GM23248 (cell line): Measurements from ENCODE around the gene CORO2B. TPM values are rescaled to one million over a fixed set of nuclear protein-coding genes. Genes with fewer than 3 reads are reported as not detected.

ENCODE experiments used
- DNase-seq: peaks from one replicate; pipeline ENCODE4 v3.0.0-alpha.2; 2015
- H2AFZ ChIP-seq: fragments of 200-600 bp; sonication (generic); 2 replicates; pipeline ENCODE4 v1.6.1; 2016; ENCODE audit warnings: antibody characterized with exemption
- H3F3A ChIP-seq: fragments of 200-600 bp; sonication (generic); 2 replicates; pipeline ENCODE4 v1.6.1; 2016; ENCODE audit warnings: mild to moderate bottlenecking, antibody characterized with exemption, mixed run types; ENCODE audit not compliant: insufficient read depth
- H3K27ac ChIP-seq: fragments of 200-600 bp; sonication (generic); 2 replicates; pipeline ENCODE4 v1.5.1; 2016; ENCODE audit warnings: mild to moderate bottlenecking
- H3K27me3 ChIP-seq: fragments of 200-600 bp; sonication (generic); replicated peaks from 2 replicates; pipeline ENCODE4 v1.6.1; 2016; ENCODE audit warnings: mild to moderate bottlenecking; ENCODE audit not compliant: insufficient read depth
- H3K36me3 ChIP-seq: fragments of 200-600 bp; sonication (generic); 2 replicates; pipeline ENCODE4 v1.6.1; 2016; ENCODE audit warnings: low read depth, mild to moderate bottlenecking
- H3K4me1 ChIP-seq: fragments of 200-600 bp; sonication (generic); 2 replicates; pipeline ENCODE4 v1.6.1; 2016; ENCODE audit warnings: mild to moderate bottlenecking; ENCODE audit not compliant: insufficient read depth
- H3K4me2 ChIP-seq: fragments of 200-600 bp; sonication (generic); one replicate; pipeline ENCODE4 v1.6.1; 2016; ENCODE audit warnings: mild to moderate bottlenecking; ENCODE audit not compliant: unreplicated experiment
- H3K4me3 ChIP-seq: fragments of 200-600 bp; sonication (generic); 2 replicates; pipeline ENCODE4 v1.5.1; 2016; ENCODE audit warnings: mild to moderate bottlenecking
- H3K79me2 ChIP-seq: fragments of 200-600 bp; sonication (generic); 2 replicates; pipeline ENCODE4 v1.6.1; 2016; ENCODE audit warnings: mild to moderate bottlenecking; ENCODE audit not compliant: insufficient read depth
- H3K9ac ChIP-seq: fragments of 200-600 bp; sonication (generic); 2 replicates; pipeline ENCODE4 v1.6.1; 2016; ENCODE audit warnings: mild to moderate bottlenecking
- H3K9me2 ChIP-seq: fragments of 200-600 bp; sonication (generic); 2 replicates; pipeline ENCODE4 v1.6.1; 2016; ENCODE audit warnings: mixed run types, mild to moderate bottlenecking, moderate library complexity; ENCODE audit not compliant: insufficient read depth
- H3K9me3 ChIP-seq: fragments of 200-600 bp; sonication (generic); one replicate; pipeline ENCODE4 v1.6.1; 2017; ENCODE audit warnings: low read depth
- H4K20me1 ChIP-seq: fragments of 200-600 bp; sonication (generic); 2 replicates; pipeline ENCODE4 v1.6.0; 2016; ENCODE audit not compliant: insufficient read depth
- EZH2 ChIP-seq: fragments of 200-600 bp; sonication (generic); IDR thresholded peaks from 2 replicates; pipeline ENCODE4 v1.6.1; 2018; ENCODE audit warnings: antibody characterized with exemption, mild to moderate bottlenecking; ENCODE audit not compliant: insufficient read depth, poor library complexity, severe bottlenecking
- EZH2phosphoT487 ChIP-seq: fragments of 200-600 bp; sonication (generic); IDR thresholded peaks from 2 replicates; pipeline ENCODE4 v1.6.1; 2018; ENCODE audit warnings: antibody characterized with exemption, moderate library complexity, mild to moderate bottlenecking, low read depth; ENCODE audit not compliant: insufficient read depth
- WGBS, 2 experiments: methylation state at CpG; one replicate each; pipeline ENCODE4 v1.1.6; 2015 to 2017; ENCODE audit warnings: low lambda C conversion rate in 2 of 2, low coverage in 1 of 2; ENCODE audit errors: missing lambda C conversion rate in 2 of 2; 5-methylcytosine and 5-hydroxymethylcytosine counted together
- in situ Hi-C: fragments of 300-500 bp; cut with MboI; formaldehyde crosslinking; loops from 2 replicates; pipeline ENCODE4 v1.15.0; 2020
- polyA plus RNA-seq: library from polyadenylated mRNA; unstranded; fragments of >200 nt; fragmentation: Nextera tagmentation; extraction: Ambion mirVana; gene quantifications from 2 replicates; pipeline ENCODE4 v1.2.1, GENCODE V29; 2016
- total RNA-seq: library from RNA; depleted of rRNA; stranded (reverse); fragments of >200 nt; shearing (Covaris generic); gene quantifications from 2 replicates; pipeline ENCODE4 v1.2.3, GENCODE V29; 2014

CORO2B gene
- total and polyA plus RNA-seq, 2 experiments from 2014 or later = 2.7 to 7.7 TPM

- Histone ChIP-seq H3K79me2 (peaks cover 38% of the 10 kb centered on the region), H2AFZ (peak overlapping the region; percentile 61), H3K36me3 (no peaks in the 10 kb centered on the region), H3K9ac (peak overlapping the region; percentile 17; the same call in 1 of the 2 replicates), H3K4me2 (peak overlapping the region; percentile 18), H3F3A (0 out of 2 replicates have a peak, but pooled peaks cover 7% of the 10 kb centered on the region), H3K4me3 (no peak overlapping the region), H3K4me1 (peaks cover 27% of the 10 kb centered on the region), H3K27ac (peak overlapping the region; percentile 39), H3K9me2 (no peaks in the 10 kb centered on the region), H3K27me3 (no peaks in the 10 kb centered on the region), H3K9me3 (no peaks in the 10 kb centered on the region), H4K20me1 (no peaks in the 10 kb centered on the region)
- TF ChIP-seq EZH2 (no peak), EZH2phosphoT487 (no peak)
- DNase-seq = peak; percentile 39
- in situ Hi-C loops = no loop called here
- 49% methylated on average over 14 of the region's 14 CpGs for WGBS, 2 experiments
Measured at GRCh38 chr15:68598171-68599152, 19.7 kb downstream of the CORO2B start.

- Histone ChIP-seq H3K9me3 (no peaks in the 10 kb centered on the region), H3K9me2 (no peaks in the 10 kb centered on the region), H3K36me3 (no peaks in the 10 kb centered on the region), H3K27ac (peak overlapping the region; percentile 39), H4K20me1 (no peaks in the 10 kb centered on the region), H2AFZ (no peak overlapping the region), H3K9ac (peak overlapping the region; percentile 25; the same call in 1 of the 2 replicates), H3K79me2 (peaks cover 32% of the 10 kb centered on the region), H3K4me1 (peaks cover 27% of the 10 kb centered on the region), H3K4me2 (no peak overlapping the region), H3K27me3 (no peaks in the 10 kb centered on the region), H3F3A (0 out of 2 replicates have a peak, but pooled peaks cover 7% of the 10 kb centered on the region), H3K4me3 (no peak overlapping the region)
- in situ Hi-C loops = no loop called here
- DNase-seq = no peak
- 90 to 93% methylated on average over 6 of the region's 6 CpGs for WGBS, 2 experiments
- TF ChIP-seq EZH2phosphoT487 = no peak
- no peak for TF ChIP-seq EZH2
Measured at GRCh38 chr15:68599153-68599545, 20.4 kb downstream of the CORO2B start.

- in situ Hi-C loops = no loop called here
- Histone ChIP-seq H3K9me2 (no peaks in the 10 kb centered on the region), H3K9ac (peak overlapping the region; percentile 25), H3K9me3 (no peaks in the 10 kb centered on the region), H4K20me1 (no peaks in the 10 kb centered on the region), H3K4me2 (peak overlapping the region; percentile 24), H3K79me2 (peaks cover 28% of the 10 kb centered on the region), H3F3A (0 out of 2 replicates have a peak, but pooled peaks cover 7% of the 10 kb centered on the region), H3K27ac (peak overlapping the region; percentile 39), H3K27me3 (no peaks in the 10 kb centered on the region), H3K4me3 (no peak overlapping the region), H3K4me1 (peaks cover 27% of the 10 kb centered on the region), H2AFZ (no peak overlapping the region), H3K36me3 (no peaks in the 10 kb centered on the region)
- TF ChIP-seq EZH2phosphoT487 = no peak
- WGBS, 2 experiments = 15 to 22% methylated on average over 7 of the region's 7 CpGs
- peak; percentile 91 for DNase-seq
Measured at GRCh38 chr15:68599560-68600071, 20.8 kb downstream of the CORO2B start.

GRCh38 chr15:68601206-68602197 lies 22.7 kb downstream of the CORO2B start:
- Histone ChIP-seq H3K27me3 (no peaks in the 10 kb centered on the region), H3K9me3 (no peaks in the 10 kb centered on the region), H3K9me2 (no peaks in the 10 kb centered on the region), H3F3A (peaks cover 7% of the 10 kb centered on the region; the same call in 1 of the 2 replicates), H3K4me3 (no peak overlapping the region), H3K4me2 (no peak overlapping the region), H3K4me1 (peaks cover 34% of the 10 kb centered on the region), H4K20me1 (no peaks in the 10 kb centered on the region), H3K9ac (no peak overlapping the region), H3K79me2 (peaks cover 21% of the 10 kb centered on the region), H3K36me3 (no peaks in the 10 kb centered on the region), H2AFZ (no peak overlapping the region), H3K27ac (no peak overlapping the region)
- 84 to 86% methylated on average over 22 to 23 of the region's 23 CpGs for WGBS, 2 experiments
- in situ Hi-C loops = no loop called here
- no peak for TF ChIP-seq EZH2
- no peak for TF ChIP-seq EZH2phosphoT487
- DNase-seq = no peak
